ENCODE measurements around the gene SLC24A3.
"Not testable (repeated sequence)": the region's sequence is repeated elsewhere in the genome, so short reads cannot be mapped to it uniquely, and the experiment has no call there.

The SLC24A3 gene

DNA sequence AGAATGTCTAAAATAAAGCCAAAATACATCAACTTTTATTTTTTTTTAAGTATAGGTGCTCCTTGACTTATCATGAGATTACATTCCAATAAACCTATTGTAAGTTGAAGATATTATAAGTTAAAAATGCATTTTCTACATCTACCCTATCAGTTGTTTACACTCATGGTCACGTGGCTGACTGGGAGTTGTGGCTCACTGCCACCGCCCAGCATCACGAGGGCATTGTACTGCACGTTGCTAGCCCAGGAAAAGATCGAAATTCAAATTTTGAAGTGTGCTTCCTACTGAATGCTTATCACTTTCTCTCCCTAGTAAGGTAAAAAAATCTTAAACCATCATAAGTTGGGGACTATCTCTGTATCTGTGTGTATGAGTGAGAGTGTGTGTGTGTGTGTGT, 419.0 kb downstream of the SLC24A3 start:
- no peak for DNase-seq (ENCODE audit: low read depth in 2 of 2)

GRCh38 chr20:19633985-19634384, 421.5 kb downstream of the SLC24A3 start:
- no peak for DNase-seq (ENCODE audit: low read depth in 2 of 2)

- DNase-seq (ENCODE audit: low read depth in 2 of 2) = not testable (repeated sequence)
Observed at GRCh38 chr20:19639471-19640045, 427.1 kb downstream of the SLC24A3 start.

DNA sequence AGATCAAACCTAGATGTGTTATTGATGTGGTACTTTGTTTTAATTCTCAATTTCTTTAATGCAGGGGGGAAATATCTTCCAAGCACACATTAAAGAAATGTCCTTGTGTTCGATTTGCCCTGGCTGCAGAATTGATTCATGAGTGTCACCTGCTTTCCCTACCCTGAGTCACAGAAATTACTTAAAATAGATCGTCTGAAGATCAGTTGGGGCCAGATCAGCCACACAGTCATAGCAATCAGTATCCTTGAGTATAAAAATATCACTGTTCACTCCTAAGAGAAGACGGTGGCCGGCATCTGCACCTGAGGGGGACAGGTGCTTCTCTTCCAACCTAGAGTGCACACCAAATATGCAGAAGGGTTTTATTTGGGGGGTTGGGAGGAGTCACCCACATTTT, 430.4 kb downstream of the SLC24A3 start:
- no peak for DNase-seq (ENCODE audit: low read depth in 2 of 2)

- DNase-seq (ENCODE audit: low read depth in 2 of 2) = no peak
Observed at GRCh38 chr20:19644085-19644484, 431.6 kb downstream of the SLC24A3 start.

- DNase-seq (ENCODE audit: low read depth in 2 of 2) = no peak
Observed at GRCh38 chr20:19646963-19647362, 434.5 kb downstream of the SLC24A3 start.

- DNase-seq (ENCODE audit: low read depth in 2 of 2) = no peak
Observed at GRCh38 chr20:19648024-19648423, 435.6 kb downstream of the SLC24A3 start.

- no peak for DNase-seq (ENCODE audit: low read depth in 2 of 2)
Observed at GRCh38 chr20:19649041-19649440, 436.6 kb downstream of the SLC24A3 start.

DNA sequence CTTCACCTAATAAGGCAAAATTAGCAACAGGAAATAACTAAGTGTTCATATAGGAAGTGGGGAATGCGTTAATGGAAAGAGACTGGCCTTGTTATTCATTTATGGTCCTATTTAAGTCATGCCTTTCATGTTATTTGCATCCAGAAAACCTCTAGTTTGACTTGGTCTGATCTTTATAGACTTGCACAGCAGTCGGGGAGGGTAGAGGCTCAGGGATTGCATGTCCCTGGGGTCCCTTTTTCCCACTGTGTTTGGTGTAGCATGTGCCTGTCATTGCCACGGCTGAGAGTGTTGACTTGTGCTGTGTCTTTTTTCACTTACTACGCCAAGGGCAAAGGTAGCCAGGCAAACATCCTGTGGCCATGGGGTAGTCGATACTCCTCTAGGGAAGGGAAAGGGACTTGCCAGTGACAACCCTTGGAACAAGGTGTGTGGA, 440.2 kb downstream of the SLC24A3 start:
- DNase-seq (ENCODE audit: low read depth in 2 of 2) = no peak

GRCh38 chr20:19653327-19653726, 440.9 kb downstream of the SLC24A3 start:
- DNase-seq (ENCODE audit: low read depth in 2 of 2) = no peak

DNA sequence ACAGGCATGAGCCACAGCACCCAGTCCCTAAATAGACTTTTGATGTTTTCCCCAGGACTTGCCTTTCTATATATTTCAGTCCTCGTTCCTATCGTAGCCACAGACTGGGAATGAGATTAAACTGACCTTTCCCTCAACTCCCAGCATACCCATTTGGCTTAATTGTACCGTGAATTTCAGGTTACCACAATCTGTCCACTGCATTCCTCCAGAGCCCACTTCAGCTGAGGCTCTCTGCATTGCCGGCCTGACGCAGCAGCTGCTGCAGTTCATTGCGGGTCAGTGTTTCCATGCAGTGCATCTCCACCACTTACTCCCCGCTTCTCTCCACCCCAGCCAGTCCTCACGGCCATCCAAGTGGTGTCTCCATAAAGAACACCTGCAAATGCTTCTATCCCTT, 442.5 kb downstream of the SLC24A3 start:
- DNase-seq (ENCODE audit: low read depth in 2 of 2) = no peak

DNA sequence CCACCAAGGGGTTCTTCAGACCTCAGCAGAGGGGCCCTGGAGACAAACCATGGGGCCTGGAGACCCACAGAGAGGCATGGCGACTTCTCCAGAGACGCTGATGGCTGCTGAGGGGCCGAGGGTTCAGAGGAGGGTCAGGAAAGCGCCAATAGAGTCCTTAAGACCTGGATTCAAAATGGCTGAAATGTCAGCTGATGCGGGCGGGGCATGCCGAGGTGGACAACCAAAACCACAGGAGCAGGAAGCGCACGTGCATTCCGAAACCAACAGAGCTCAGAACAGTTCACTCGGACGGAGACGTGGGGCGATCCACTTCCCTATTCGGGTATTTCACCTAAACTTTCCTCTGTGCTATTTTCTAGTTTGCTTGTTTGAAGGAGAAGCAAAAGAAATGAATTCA, 445.7 kb downstream of the SLC24A3 start:
- no peak for DNase-seq (ENCODE audit: low read depth in 2 of 2)

DNA sequence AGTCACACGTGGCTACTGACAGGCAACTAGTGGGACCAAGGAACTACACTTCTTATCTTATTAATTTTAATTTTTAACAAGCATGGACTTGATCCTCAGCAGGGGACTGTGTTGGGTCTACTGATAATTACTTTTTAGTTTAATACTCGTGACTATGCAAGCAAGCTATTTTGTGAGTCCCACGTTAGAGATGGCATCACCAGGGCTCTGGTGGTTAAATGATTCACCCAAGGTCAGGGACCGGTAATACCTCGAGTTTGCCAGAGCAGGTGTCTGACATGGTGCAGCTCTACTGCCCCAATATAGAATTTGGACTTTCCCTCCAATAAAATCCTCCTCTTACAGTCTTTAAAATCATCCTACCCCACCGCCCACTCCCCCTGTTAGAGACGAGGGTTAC, 447.0 kb downstream of the SLC24A3 start:
- DNase-seq (ENCODE audit: low read depth in 2 of 2) = no peak

GRCh38 chr20:19660808-19661378, 448.5 kb downstream of the SLC24A3 start:
- DNase-seq (ENCODE audit: low read depth in 2 of 2) = no peak

DNA sequence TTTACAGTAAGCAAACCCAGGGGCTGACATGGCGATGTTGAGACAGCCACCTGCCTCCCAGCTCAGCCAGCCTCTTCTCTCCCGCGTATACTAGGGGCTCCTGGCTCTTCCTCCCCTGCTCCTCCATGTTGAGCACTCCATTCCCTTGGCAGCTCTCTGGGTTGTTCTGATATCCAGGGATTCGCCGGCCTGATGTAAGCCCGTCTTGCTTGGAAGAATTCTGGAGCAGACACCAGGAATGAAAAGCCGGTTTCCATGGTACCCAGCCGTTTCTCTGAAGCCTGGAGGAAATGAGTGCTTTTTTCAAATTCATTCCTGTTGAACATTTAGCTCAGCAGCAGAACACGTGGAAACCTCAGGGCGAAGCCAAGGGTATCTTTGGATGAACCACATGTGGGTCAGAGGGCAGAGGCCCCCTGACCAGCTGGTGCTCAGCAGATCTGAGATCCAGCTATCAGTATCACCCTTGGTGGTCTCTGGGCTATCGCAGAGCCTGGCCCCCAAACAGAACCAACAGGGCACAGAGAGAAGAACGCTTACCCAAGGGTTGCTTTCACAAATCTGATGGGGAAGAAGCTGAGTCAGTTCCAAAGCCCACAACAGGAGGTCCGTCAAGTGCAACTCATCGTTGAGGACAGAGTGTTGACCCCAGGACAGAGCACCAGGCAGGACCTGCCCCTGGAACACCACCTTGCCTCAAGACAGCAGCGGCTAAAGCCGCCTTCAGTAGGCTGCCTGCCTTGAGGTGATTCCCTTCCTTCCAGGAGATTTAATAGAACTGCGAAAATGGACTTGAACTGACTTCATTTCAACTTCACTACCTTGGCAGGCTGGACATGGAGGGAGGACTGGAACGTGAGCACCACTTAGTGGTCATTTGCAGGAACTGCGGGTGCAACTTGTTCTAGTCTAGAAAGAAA, 449.5 kb downstream of the SLC24A3 start:
- DNase-seq (ENCODE audit: low read depth in 2 of 2) = peak; percentile 10 to 33

GRCh38 chr20:19662637-19662995, 450.2 kb downstream of the SLC24A3 start:
- no peak for DNase-seq (ENCODE audit: low read depth in 2 of 2)

DNA sequence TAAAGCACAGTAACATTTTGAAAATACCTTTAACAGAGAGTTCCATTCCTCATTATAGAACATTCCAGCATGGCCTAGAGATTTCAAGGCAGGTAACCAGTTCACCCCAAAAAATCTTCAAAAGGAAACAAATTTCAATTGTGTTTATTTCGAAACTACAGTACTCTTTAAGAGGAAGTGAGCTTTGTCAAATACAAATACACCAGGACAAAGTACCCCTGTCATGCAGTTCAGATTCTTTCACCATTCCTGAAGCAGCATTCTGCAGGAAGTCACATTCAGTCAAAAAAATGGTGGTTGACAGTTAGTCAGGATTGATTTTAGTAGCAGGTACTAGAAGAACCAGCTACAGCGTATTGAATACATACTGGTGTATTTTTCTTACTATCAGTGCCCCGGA, 456.0 kb downstream of the SLC24A3 start:
- no peak for DNase-seq (ENCODE audit: low read depth in 2 of 2)

- DNase-seq (ENCODE audit: low read depth in 2 of 2) = no peak
Observed at GRCh38 chr20:19670829-19671228, 458.4 kb downstream of the SLC24A3 start.

DNA sequence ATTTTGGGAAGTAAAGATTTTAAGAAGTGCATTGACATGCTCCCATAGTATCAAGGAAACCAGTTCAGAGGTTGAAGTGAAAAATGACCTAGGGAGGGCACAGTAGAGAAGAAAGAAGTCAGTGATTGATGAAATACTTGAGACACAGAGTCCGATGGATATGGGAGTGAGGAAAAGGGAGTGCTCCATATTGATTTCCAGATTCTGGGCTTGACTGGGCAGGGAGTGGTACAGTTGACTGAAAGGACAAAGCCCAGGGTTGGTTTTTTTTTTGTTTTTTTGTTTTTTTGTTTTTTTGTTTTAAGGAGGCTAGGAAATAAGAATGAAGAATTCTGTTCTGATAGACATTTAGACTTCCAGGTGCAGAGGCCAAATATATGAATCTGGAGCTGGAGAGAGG, 458.9 kb downstream of the SLC24A3 start:
- no peak for DNase-seq (ENCODE audit: low read depth in 2 of 2)

DNA sequence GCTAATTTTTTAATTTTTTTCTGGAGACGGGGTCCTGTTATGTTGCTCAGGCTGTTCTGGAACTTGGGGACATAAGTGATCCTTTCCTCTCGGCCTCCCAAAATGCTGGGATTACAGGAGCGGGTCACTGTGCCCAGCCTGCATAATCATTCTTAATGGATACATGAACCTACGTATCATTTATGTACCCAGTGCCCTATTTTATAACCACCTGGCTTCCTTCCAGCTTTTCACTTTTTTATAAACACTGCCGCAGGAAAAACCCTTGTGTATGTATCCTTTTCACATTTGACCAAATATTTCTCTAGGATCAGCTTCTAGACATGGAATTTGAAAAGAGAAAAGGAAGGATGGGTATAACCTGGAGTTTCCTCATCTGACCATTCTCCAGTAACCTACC, 460.1 kb downstream of the SLC24A3 start:
- no peak for DNase-seq (ENCODE audit: low read depth in 2 of 2)

- no peak for DNase-seq (ENCODE audit: low read depth in 2 of 2)
Observed at GRCh38 chr20:19673575-19673974, 461.1 kb downstream of the SLC24A3 start.

- no peak for DNase-seq (ENCODE audit: low read depth in 2 of 2)
Observed at GRCh38 chr20:19676202-19676601, 463.8 kb downstream of the SLC24A3 start.

DNA sequence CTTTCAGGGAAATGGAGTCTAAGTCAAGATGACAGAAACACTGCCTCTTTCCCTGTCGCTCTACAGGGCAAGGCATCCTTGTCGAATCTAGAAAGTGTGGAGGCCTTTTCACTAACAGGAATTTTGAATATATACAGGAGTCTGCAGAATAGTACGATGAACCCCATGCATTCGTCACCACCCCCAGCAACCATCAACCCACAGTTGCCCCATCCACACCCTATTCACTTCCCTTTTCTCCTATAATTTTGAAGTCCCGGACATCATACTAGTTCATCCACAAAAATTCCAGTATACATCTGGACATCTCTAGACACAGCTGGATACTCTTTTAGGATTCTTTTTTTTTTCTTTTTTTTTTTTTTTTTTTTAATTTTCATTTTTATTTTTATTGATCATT, 464.9 kb downstream of the SLC24A3 start:
- no peak for DNase-seq (ENCODE audit: low read depth in 2 of 2)

Measured in stimulated activated CD4-positive, alpha-beta T cell treated with anti-CD3 and anti-CD28 coated beads, Interleukin-15, amount 100 ng/mL, for 48 hours (primary cell).